ENCODE measurements around the gene HOXC6. TPM values are rescaled to one million over a fixed set of nuclear protein-coding genes. Genes with fewer than 3 reads are reported as not detected.

The HOXC6 gene
- total RNA-seq, 1 donor from 2014 or later: 0.21 TPM

- no peak for DNase-seq (ENCODE audit: low spot score)
- no peak for TF ChIP-seq CTCF (IDR thresholded peaks at IDR 0.05; ENCODE audit: unreplicated experiment)
- no peaks in the 10 kb centered on the region for H3K9me3 Mint-ChIP-seq (ENCODE audit: unreplicated experiment)
- H3K36me3 Mint-ChIP-seq (ENCODE audit: low read depth, unreplicated experiment): no peaks in the 10 kb centered on the region
- H3K27me3 Mint-ChIP-seq (ENCODE audit: unreplicated experiment): peaks cover 51% of the 10 kb centered on the region
- H3K4me1 Mint-ChIP-seq (ENCODE audit: unreplicated experiment): peaks cover 20% of the 10 kb centered on the region
- H3K4me3 Mint-ChIP-seq (ENCODE audit: unreplicated experiment): no peak overlapping the region
- no peak overlapping the region for H3K27ac Mint-ChIP-seq (ENCODE audit: unreplicated experiment)
Observed at GRCh38 chr12:54024127-54024526, 4.1 kb upstream of the HOXC6 start.

GRCh38 chr12:54024581-54025305 is 3.5 kb upstream of the HOXC6 start:
- no peak overlapping the region for H3K4me3 Mint-ChIP-seq (ENCODE audit: unreplicated experiment)
- H3K36me3 Mint-ChIP-seq (ENCODE audit: low read depth, unreplicated experiment): no peaks in the 10 kb centered on the region
- H3K27me3 Mint-ChIP-seq (ENCODE audit: unreplicated experiment): peaks cover 53% of the 10 kb centered on the region
- peaks cover 19% of the 10 kb centered on the region for H3K4me1 Mint-ChIP-seq (ENCODE audit: unreplicated experiment)
- H3K27ac Mint-ChIP-seq (ENCODE audit: unreplicated experiment): no peak overlapping the region
- DNase-seq (ENCODE audit: low spot score): no peak
- TF ChIP-seq CTCF (IDR thresholded peaks at IDR 0.05; ENCODE audit: unreplicated experiment): no peak
- no peaks in the 10 kb centered on the region for H3K9me3 Mint-ChIP-seq (ENCODE audit: unreplicated experiment)

GRCh38 chr12:54025499-54026405 is 2.5 kb upstream of the HOXC6 start:
- no peak for DNase-seq (ENCODE audit: low spot score)
- Mint-ChIP-seq H3K9me3 (ENCODE audit: unreplicated experiment) (no peaks in the 10 kb centered on the region), H3K4me1 (ENCODE audit: unreplicated experiment) (peaks cover 22% of the 10 kb centered on the region), H3K4me3 (ENCODE audit: unreplicated experiment) (no peak overlapping the region), H3K36me3 (ENCODE audit: low read depth, unreplicated experiment) (peaks cover 3% of the 10 kb centered on the region), H3K27ac (ENCODE audit: unreplicated experiment) (no peak overlapping the region), H3K27me3 (ENCODE audit: unreplicated experiment) (peaks cover 54% of the 10 kb centered on the region)
- TF ChIP-seq CTCF (IDR thresholded peaks at IDR 0.05; ENCODE audit: unreplicated experiment): no peak

- Mint-ChIP-seq H3K4me1 (ENCODE audit: unreplicated experiment) (peaks cover 16% of the 10 kb centered on the region), H3K36me3 (ENCODE audit: low read depth, unreplicated experiment) (peaks cover 3% of the 10 kb centered on the region), H3K4me3 (ENCODE audit: unreplicated experiment) (no peak overlapping the region), H3K27ac (ENCODE audit: unreplicated experiment) (no peak overlapping the region), H3K9me3 (ENCODE audit: unreplicated experiment) (no peaks in the 10 kb centered on the region), H3K27me3 (ENCODE audit: unreplicated experiment) (peaks cover 47% of the 10 kb centered on the region)
- DNase-seq (ENCODE audit: low spot score): no peak
- no peak for TF ChIP-seq CTCF (IDR thresholded peaks at IDR 0.05; ENCODE audit: unreplicated experiment)
Observed at GRCh38 chr12:54026640-54027441, 1.4 kb upstream of the HOXC6 start.

All from endothelial cell (in vitro differentiated cells).